Measurements from ENCODE around the gene KCNC3.
A peak's percentile ranks its signal among the peaks of the same experiment; 100 is the strongest.
"Not testable (repeated sequence)": the region's sequence is repeated elsewhere in the genome, so short reads cannot be mapped to it uniquely, and the experiment has no call there.

The KCNC3 gene

DNA sequence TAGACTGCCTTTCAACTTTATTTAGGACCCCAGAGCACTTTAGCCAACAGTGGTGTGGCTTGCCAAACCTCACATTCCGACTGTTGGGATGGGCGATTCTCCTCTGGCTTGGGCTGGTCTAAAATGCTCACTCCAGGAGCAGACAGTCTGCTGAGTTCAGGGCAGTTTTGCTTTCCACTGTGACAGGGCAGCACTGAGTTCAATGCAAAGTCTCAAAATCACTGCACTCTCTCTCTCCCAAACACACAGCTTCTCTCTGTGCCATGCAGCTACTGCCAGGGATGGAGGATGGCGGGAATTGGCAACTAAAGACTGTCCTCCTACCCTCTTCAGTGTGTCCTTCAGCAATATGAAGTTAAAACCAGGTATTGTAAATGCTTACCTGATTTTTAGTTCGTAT is 23.1 kb upstream of the KCNC3 start:
- no peak for DNase-seq

GRCh38 chr19:50349277-50350057 is 20.3 kb upstream of the KCNC3 start:
- DNase-seq = no peak

DNA sequence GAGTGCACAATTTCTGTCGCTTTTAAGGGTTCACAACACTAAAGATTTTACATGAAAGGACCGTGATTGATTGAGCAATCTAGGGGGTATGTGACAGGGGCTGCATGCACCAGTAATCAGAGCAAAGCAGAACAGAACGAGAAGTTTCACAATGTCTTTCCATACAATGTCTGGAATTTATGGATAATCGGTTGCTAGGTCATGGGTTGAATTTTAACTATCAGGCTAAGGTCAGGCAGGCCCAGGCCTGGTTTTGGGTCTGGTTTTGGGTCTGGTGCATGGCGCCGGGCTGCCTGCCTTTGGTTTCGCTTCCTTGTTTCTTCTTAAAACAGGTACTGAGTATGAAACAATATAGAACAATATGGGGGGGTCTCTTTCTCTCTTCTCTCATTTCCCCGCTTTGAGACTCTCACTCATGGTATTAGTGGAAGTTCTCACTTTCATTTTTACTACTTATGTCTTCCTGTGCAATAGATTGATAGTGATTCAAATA is 18.0 kb upstream of the KCNC3 start:
- DNase-seq = not testable (repeated sequence)

DNA sequence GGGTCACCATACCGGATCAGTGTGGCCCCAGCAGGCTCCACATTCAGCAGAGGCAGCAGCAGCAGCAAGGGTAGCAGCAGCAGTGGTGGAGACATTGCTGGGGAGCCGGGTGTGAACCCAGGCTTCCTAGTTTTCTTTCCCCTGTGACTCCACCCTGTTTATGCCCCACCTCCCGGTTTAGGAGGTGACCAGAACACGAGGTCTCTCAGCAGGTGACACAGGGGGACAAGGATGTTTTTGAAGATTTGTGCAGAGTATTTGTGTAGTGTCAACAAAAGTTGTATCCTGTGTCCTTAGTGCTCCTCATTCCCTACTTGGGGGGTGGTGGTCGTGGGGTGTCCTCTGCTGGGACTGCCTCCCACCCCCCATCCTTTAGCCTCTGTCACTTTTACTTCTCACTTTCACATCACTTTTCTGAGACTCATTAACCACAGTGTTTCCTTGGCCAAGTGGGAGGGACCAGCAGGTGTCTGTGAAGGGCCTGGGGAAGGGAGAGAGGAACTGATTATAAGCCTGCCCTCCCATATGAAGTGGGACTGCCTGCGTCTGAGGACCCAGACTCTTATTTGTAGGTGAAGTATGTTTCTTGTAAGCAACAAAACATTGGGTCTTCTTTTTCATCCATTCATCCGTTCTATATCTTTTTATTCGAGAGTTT is 15.6 kb upstream of the KCNC3 start:
- no peak for DNase-seq

- no peak for DNase-seq
Observed at GRCh38 chr19:50341091-50341564, 12.0 kb upstream of the KCNC3 start.

- no peak for DNase-seq
Observed at GRCh38 chr19:50340331-50340730, 11.2 kb upstream of the KCNC3 start.

DNA sequence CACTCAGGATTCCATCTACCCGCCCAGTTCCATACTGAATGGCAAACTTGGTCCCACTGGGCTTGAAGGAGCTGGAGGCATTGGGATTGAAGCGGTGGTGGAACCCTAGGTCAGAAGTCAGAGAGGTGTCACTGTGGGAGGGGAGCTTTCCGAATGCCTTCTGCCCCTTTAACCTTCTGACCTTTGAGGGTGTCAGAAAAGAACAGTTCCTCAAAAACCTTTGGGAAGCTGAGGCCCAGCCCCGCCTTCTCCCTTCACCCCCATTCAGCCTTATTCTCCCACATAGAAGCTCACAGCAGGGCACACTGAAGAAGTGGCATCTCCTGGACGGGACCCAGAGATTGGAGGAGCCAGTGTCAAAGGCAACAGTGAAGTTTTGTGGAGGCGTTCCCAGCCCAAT is 7.9 kb upstream of the KCNC3 start:
- not testable (repeated sequence) for DNase-seq

- DNase-seq = no peak
Observed at GRCh38 chr19:50334741-50335421, 5.7 kb upstream of the KCNC3 start.

DNA sequence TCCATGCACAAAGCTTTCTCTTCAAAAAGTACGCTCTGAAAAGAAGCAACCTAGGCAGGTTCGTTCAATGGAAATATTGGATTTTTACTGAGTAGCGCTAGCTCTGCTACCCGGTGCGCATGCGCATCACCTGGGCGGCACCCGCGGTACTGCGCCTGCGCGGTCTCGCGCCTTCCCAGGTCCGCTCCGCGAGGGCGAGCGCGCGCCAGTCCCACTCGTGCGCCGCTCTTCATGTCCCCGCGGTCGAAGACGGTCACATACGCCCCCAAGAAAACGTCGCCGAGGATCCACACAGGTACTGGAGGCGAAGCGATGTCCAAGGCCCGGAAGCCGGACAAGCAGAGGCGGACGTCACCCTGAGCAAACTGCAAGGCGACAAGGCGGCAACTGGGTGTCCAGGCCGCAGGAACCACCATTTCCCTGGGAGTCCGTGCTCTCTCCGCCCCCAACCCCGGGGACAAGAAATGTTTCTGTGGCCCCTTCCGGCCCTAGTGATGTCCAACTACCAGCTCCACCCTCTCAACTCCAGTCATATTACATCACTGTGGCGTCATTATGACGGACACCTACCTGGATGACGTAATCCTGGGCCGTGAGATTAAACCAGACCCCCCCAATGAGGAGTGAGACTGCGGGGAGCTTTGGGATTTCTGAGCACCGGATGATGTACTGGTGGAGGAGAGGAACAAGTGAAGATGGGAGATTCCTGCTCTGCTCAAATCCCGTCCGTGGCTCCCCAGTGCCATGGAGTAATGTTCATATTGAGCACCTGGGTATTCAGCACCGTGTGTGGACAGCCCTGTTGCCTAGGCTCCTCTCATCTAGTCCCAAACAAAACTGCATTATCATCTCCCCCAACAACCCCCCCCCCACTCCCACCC is 4.8 kb upstream of the KCNC3 start:
- DNase-seq = peak; percentile 89

DNA sequence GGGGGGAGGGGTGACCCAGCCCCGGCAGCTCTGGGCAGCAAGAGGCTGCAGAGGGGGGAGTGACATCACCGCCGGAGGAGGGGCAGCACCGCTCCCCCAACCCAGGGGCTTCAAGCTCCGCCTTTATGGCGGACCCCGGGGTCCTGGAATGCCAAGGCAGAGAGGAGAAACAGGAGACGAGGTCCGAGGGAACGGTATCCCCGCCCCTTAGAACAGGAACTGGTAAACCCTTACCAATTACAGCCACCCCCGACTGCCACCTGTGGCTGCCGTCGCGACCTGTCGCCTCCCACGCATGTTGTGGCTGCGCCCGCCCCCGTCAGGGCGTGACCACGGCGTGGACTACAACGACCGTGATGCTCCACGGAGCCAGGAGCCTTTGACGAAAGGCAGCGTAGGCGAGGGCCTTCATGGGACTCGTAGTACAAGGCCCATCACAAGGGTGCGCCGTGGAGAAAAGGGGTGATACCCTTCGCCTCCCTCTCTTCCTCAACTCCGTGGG is 4.1 kb upstream of the KCNC3 start:
- peak; percentile 89 for DNase-seq

GRCh38 chr19:50332244-50333038 is 3.3 kb upstream of the KCNC3 start:
- no peak for DNase-seq

GRCh38 chr19:50331994-50332243 is 2.7 kb upstream of the KCNC3 start:
- DNase-seq = no peak

GRCh38 chr19:50331221-50331993 is 2.2 kb upstream of the KCNC3 start:
- DNase-seq = no peak

DNA sequence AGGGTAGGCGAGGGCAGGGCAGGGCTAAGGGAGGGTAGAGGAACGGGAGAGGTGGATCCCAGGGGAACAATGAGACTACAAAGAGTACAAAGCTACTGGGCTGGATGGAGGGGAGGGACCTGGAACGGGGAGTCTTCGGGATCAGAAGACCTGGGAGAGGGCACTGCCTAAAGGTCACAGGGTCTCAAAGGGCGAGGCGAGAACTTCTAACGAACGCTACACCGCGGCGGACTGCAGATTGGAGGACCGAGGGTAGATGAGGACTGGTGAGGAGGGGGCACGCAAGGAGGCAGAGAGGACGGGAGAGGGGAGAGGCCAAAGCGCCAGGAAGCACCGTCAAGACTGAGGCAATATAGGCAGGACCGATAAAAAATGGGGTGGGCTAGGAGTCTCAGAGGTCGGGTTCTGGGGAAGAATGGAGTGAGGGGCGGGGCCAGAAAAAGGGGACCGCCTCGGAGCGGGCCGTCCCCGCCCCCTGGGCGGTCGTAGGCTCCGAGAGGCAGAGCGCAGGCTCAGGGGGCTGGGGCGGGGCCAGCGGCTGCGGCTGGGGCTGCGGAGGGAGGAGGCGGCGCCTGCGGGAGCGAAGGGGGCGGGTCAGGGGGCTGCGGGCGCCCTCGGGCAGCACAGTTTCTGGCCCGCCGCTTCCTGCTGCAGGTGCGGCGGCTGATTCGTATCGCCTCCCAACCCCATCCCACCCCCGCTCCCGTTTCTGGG is 1.3 kb upstream of the KCNC3 start:
- DNase-seq = peak; percentile 84

GRCh38 chr19:50329926-50330294 is 733 bp upstream of the KCNC3 start:
- DNase-seq = not testable (repeated sequence)

- DNase-seq = no peak
Observed at GRCh38 chr19:50328873-50329145, 368 bp downstream of the KCNC3 start.

- DNase-seq = peak; percentile 41
Observed at GRCh38 chr19:50328224-50328872, 829 bp downstream of the KCNC3 start.

DNA sequence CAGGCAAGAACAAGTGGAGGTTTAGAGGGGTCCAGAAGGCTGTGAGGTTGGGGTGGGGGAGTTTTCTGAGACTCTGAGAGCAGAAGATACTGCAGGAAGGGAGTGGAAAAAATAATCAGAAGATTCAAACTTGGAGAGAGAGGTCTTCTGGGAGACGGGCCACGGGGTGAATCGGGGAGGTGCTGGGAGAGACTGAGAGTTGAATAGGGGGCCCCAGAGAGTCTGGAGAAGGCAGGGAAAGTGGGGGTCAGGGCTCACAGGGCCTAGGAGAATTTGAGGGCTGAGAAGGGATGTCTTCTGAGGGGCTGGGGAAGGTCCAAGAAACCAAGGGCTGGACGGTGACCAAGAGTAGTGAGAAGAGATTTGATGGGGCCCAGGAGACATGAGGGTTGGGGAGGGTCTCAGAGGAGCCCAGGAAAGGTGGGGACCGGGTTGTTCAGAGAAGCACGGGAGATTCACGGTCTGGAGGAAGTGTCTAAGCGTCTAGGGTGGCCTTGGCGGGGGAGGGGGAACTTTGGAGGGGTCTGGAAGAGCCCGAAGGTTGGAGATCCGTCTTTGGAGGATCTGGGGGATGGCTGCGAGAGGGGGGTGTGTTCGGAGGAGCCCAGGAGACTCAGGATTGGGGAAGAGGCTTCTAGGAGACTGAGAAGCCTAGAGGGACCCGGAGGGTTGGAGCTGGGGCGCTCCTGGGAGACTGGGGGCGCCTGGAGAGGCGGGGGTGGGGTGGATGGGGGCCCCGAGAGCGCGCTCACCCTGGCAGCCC is 1.5 kb downstream of the KCNC3 start:
- no peak for DNase-seq

DNA sequence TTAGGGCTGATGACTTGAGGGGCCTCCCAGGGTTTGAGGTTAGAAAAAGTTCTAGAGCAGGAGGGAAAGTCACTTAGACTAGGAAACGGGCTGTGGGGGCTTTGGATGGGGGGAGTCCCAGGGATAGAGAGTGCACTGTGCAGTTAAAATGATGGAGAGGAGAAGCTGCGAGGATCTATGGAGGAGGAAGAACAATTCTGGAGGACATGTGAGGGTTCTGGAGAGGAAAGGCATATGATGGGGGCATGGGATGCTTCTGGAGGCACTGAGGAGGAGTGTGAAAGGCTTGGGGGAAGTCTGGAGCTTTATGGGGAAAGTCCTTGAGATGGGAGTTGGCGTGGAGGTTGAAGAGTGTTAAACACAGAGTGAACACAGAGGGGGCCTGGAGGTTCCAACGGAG is 2.2 kb downstream of the KCNC3 start:
- DNase-seq = no peak

All from NCI-H510A treated with DMSO at 0.1 percent for 48 hours (cell line).